GM21390 (cell line): ENCODE measurements around the gene GAB1.
"Not testable (repeated sequence)": the region's sequence is repeated elsewhere in the genome, so short reads cannot be mapped to it uniquely, and the experiment has no call there.

Experiments used
- ATAC-seq: cut with Tn5 transposase; IDR thresholded peaks from one replicate; pipeline ENCODE4 v1.9.1; 2021; ENCODE audit not compliant: unreplicated experiment

GAB1 gene

DNA sequence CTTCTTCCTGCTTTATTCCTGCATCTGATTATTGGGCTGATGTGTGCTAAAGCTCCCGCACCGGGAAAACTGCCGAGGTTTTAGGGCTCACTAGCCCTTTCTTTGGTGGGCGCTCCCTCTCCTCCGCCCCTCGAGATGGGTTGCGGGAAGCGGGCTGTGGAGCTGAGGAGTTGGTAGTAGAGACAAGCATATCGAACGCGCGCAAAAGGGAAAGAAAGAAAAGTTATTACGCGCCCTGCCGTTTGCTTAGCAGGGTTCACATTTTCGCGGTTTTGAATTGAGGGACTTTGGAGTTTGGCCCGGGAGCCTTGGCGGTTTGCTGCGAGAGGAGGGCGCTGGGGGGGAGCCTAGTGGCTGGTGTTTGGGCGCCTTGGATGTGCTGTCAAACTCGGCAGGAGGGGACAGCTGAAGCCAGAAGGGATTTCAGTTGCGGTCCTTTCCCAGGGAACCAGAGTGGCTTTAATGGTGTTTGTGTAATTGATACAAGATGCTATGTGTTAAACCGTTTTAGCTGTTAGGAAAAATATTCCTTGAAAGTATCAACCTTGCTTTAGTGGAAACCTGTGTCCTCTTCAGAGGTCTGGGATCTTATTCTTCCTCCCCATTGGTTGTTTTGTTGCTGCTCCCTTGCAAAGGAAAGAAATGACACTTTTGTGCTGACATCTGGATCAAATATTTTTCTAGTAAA, 1.1 kb downstream of the GAB1 start:
- ATAC-seq: no peak

DNA sequence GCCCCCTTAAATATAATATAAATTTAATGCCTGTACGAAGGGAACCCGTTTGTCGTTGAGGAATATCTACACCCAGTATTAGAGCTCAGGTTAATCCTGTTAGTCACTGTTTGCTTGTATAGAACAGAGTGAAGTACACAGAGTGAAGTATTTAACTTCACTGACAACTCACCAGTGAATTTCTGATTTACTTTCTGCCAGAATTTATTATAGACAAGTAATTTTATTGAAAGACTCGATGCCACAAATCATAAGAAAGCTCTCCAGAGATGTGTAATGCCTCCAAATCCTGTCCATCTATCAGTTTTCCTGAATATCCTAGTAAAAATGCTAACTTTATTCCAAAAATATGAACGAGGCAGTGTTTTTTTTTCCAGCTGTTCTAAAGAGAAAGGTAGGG, 1.6 kb downstream of the GAB1 start:
- no peak for ATAC-seq

DNA sequence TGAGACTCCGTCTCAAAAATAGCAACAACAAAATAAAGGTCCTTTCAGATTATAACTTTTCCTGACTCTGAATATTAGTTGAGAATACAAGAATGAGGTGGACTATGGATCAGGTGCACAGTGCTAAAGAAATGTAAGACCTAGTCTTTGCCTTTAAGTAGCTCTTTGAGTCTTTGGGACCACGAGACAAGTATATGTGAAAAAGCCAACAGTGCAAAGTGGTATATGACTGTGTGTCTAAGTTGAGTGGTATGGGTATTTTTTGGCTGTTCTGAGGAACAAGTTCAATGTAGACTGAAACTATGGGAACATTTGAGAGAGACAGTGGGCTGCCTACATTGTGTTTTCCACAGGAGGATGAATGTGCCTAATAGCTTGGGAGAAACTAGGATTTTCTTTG, 2.8 kb downstream of the GAB1 start:
- no peak for ATAC-seq

GRCh38 chr4:143341186-143341755, 4.6 kb downstream of the GAB1 start:
- ATAC-seq: no peak

GRCh38 chr4:143343276-143343831, 6.7 kb downstream of the GAB1 start:
- ATAC-seq: no peak

DNA sequence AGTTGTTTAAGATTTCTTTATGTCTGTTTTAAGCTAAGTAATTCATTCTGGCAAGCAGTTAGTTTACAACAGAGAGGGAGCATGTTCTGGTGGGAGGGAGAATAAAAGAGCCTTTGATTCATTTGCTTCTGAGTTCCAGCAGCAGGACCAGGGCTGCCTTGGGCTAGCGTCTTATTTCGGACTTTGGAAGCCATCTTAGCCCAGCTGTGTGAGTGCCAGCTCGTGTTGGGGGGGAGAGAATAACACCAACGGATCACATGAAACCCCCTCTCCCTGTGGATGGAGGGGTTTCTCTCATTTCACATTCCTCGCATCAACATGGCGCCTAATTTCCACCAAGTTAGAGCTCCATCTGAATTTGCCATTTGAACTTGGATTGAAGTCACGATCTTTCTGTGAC, 7.4 kb downstream of the GAB1 start:
- ATAC-seq: no peak

- ATAC-seq: no peak
Observed at GRCh38 chr4:143344774-143345173, 8.1 kb downstream of the GAB1 start.

DNA sequence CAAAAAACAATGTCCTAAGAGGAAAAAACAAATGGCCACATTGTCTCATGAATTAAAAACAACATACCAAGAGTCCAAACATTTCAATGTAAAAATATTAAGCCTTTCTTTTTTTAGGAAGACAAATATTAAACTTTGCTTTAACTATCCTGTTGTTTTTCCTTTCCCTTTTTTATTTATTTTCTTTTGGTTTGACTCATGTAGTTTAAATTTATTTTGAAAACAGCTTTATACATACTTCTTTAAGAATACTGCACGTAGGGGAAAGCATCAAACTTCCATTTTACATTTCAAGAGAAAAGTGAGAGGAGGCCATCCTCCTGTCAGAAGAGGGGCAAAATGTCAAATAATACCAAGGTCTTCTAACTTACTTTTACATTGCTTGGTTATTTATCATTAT, 8.7 kb downstream of the GAB1 start:
- no peak for ATAC-seq

DNA sequence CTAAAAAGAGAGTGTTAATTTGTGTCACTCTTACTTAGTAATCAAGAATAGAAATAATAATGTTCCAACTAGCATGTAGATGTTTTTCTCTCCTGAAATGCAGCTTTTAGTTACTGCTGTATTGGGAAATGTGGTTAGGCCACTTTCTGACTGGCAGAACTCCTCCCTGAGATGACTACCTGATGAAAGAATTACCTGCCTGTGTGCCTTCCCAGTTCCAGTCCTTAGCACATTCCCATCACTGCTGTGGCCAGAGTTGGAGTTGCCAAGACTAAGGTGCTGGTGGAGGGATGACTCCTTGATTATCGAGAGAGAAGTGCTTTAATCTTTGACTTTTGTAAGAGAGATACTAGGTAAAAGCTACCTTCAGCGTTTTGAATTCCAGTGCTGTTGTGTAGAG, 9.5 kb downstream of the GAB1 start:
- no peak for ATAC-seq

GRCh38 chr4:143347484-143348111, 10.9 kb downstream of the GAB1 start:
- no peak for ATAC-seq

GRCh38 chr4:143348233-143349077, 11.8 kb downstream of the GAB1 start:
- ATAC-seq: no peak

DNA sequence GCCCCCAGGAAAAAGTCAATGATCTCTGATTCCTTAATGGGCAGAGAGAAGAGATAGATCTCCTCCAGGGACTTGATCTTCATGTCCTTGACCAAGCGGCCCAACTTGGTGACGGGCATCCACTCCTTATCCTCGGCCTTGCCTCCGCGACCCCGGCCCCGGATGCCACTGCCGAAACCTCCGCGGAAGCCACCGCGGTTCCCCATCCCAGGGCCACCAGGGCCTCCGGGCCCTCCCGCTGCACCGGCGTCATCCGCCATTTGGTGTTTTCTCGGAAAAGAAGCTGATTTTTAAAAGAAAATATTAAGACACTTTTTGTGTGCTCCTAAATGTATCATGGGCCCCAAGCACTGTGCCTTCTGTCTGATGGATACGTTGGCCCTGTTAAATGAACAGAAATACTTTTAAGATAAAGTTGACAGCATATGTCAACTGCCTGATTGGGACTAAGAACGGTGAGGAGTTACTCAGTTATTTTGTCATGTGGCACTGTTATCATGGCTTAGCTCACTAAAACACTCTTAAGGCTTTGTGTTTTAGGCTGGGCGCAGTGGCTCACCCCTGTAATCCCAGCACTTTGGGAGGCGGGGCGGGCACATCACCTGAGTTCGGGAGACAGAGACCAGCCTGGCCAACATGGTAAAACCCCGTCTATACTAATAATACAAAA, 13.3 kb downstream of the GAB1 start:
- not testable (repeated sequence) for ATAC-seq

- ATAC-seq: no peak
Observed at GRCh38 chr4:143351149-143351691, 14.5 kb downstream of the GAB1 start.

- no peak for ATAC-seq
Observed at GRCh38 chr4:143351774-143352451, 15.2 kb downstream of the GAB1 start.

- no peak for ATAC-seq
Observed at GRCh38 chr4:143352720-143353119, 16.0 kb downstream of the GAB1 start.

DNA sequence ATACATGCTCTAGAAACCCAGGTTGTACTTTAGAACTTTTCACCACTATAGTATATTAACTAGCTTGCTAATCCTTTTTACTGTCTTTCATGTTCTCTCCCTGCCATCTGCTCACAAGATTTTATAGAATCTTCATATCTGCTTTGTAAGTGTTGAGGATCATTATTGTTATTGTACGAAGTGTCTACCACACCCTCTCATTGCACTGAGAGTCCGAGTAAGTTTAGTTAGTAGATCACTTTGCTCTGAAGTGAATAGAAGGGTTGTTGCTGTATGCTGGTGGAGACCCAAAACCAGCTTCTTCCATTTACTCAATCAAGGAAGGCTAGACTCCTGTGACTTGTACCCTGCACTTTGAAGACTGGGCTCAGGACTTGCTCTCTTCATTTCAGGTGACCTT, 17.1 kb downstream of the GAB1 start:
- no peak for ATAC-seq

- peak; percentile 36 for ATAC-seq
Observed at GRCh38 chr4:143354990-143355389, 18.3 kb downstream of the GAB1 start.

- ATAC-seq: no peak
Observed at GRCh38 chr4:143355540-143356217, 19.0 kb downstream of the GAB1 start.

- no peak for ATAC-seq
Observed at GRCh38 chr4:143356493-143356892, 19.8 kb downstream of the GAB1 start.
